Effector memory CD4-positive, alpha-beta T cell (primary cell): Measurements from ENCODE around the gene FMN1.

Experiments used
- DNase-seq, 3 donors: peaks; one replicate each; pipeline ENCODE4 v3.0.0-alpha.2; 2020
- H3K27ac ChIP-seq: 2 replicates; pipeline ENCODE4 v1.7.0; 2013; ENCODE audit warnings: mild to moderate bottlenecking, low read length, moderate library complexity; ENCODE audit not compliant: insufficient read depth, poor library complexity, severe bottlenecking
- H3K27me3 ChIP-seq: replicated peaks from 2 replicates; pipeline ENCODE4 v1.7.0; 2013; ENCODE audit warnings: mild to moderate bottlenecking, low read length; ENCODE audit not compliant: insufficient read depth, control insufficient read depth, poor library complexity, severe bottlenecking
- H3K36me3 ChIP-seq: 2 replicates; pipeline ENCODE4 v1.7.0; 2013; ENCODE audit warnings: mild to moderate bottlenecking, low read length, moderate library complexity; ENCODE audit not compliant: control insufficient read depth, insufficient read depth
- H3K4me1 ChIP-seq: 2 replicates; pipeline ENCODE4 v1.7.0; 2013; ENCODE audit warnings: low read length, mild to moderate bottlenecking; ENCODE audit not compliant: control insufficient read depth, insufficient read depth, poor library complexity, severe bottlenecking
- H3K4me3 ChIP-seq: 2 replicates; pipeline ENCODE4 v1.7.0; 2013; ENCODE audit warnings: low read length, low read depth, mild to moderate bottlenecking; ENCODE audit not compliant: insufficient read depth, poor library complexity, severe bottlenecking
- H3K9me3 ChIP-seq: 2 replicates; pipeline ENCODE4 v1.7.0; 2013; ENCODE audit warnings: mild to moderate bottlenecking, low read length, moderate library complexity; ENCODE audit not compliant: control insufficient read depth

FMN1 gene

GRCh38 chr15:33048255-33048654 is 146.3 kb downstream of the FMN1 start:
- Histone ChIP-seq H3K4me1 (no peaks in the 10 kb centered on the region), H3K27ac (no peak overlapping the region), H3K27me3 (no peaks in the 10 kb centered on the region), H3K4me3 (no peak overlapping the region), H3K36me3 (no peaks in the 10 kb centered on the region), H3K9me3 (no peaks in the 10 kb centered on the region)
- DNase-seq, result no peak

- Histone ChIP-seq H3K36me3 (no peaks in the 10 kb centered on the region), H3K27me3 (no peaks in the 10 kb centered on the region), H3K4me3 (no peak overlapping the region), H3K4me1 (no peaks in the 10 kb centered on the region), H3K9me3 (no peaks in the 10 kb centered on the region), H3K27ac (no peak overlapping the region)
- DNase-seq, result no peak
These were observed 147.4 kb downstream of the FMN1 start for GRCh38 chr15:33047077-33047476.

- no peak overlapping the region for H3K27ac ChIP-seq
- no peaks in the 10 kb centered on the region for H3K4me1 ChIP-seq
- H3K9me3 ChIP-seq, result no peaks in the 10 kb centered on the region
These were observed 148.2 kb downstream of the FMN1 start for GRCh38 chr15:33046329-33046728.

GRCh38 chr15:33045066-33045810 is 149.3 kb downstream of the FMN1 start:
- H3K4me1 ChIP-seq, result no peaks in the 10 kb centered on the region
- no peak overlapping the region for H3K4me3 ChIP-seq
- no peaks in the 10 kb centered on the region for H3K9me3 ChIP-seq
- H3K27ac ChIP-seq, result no peak overlapping the region
- no peaks in the 10 kb centered on the region for H3K27me3 ChIP-seq
- H3K36me3 ChIP-seq, result no peaks in the 10 kb centered on the region
- no peak for DNase-seq

More at GRCh38 chr15:33046329-33046728, 148.2 kb downstream of the FMN1 start:
- no peak for DNase-seq
- no peaks in the 10 kb centered on the region for H3K27me3 ChIP-seq
- no peaks in the 10 kb centered on the region for H3K36me3 ChIP-seq
- no peak overlapping the region for H3K4me3 ChIP-seq

- H3K36me3 ChIP-seq, result no peaks in the 10 kb centered on the region
- H3K4me1 ChIP-seq, result no peaks in the 10 kb centered on the region
- H3K4me3 ChIP-seq, result no peak overlapping the region
- H3K27me3 ChIP-seq, result no peaks in the 10 kb centered on the region
- H3K27ac ChIP-seq, result no peak overlapping the region
- H3K9me3 ChIP-seq, result no peaks in the 10 kb centered on the region
- DNase-seq, result no peak
These were observed 149.9 kb downstream of the FMN1 start for GRCh38 chr15:33044598-33044997.

GRCh38 chr15:33043636-33044035 is 150.9 kb downstream of the FMN1 start:
- Histone ChIP-seq H3K4me3 (no peak overlapping the region), H3K9me3 (no peaks in the 10 kb centered on the region), H3K4me1 (no peaks in the 10 kb centered on the region), H3K27ac (no peak overlapping the region), H3K36me3 (no peaks in the 10 kb centered on the region), H3K27me3 (no peaks in the 10 kb centered on the region)
- DNase-seq, result no peak

GRCh38 chr15:33040496-33040895 is 154.0 kb downstream of the FMN1 start:
- Histone ChIP-seq H3K4me1 (no peaks in the 10 kb centered on the region), H3K4me3 (no peak overlapping the region), H3K27ac (no peak overlapping the region), H3K9me3 (no peaks in the 10 kb centered on the region), H3K27me3 (no peaks in the 10 kb centered on the region), H3K36me3 (no peaks in the 10 kb centered on the region)
- no peak for DNase-seq

GRCh38 chr15:33034588-33034987 is 159.9 kb downstream of the FMN1 start:
- Histone ChIP-seq H3K9me3 (no peaks in the 10 kb centered on the region), H3K4me1 (no peaks in the 10 kb centered on the region), H3K4me3 (no peak overlapping the region), H3K27me3 (no peaks in the 10 kb centered on the region), H3K36me3 (no peaks in the 10 kb centered on the region), H3K27ac (no peak overlapping the region)
- DNase-seq, result no peak

GRCh38 chr15:33032053-33032452 is 162.5 kb downstream of the FMN1 start:
- no peak overlapping the region for H3K4me3 ChIP-seq
- DNase-seq, result no peak
- H3K27me3 ChIP-seq, result no peaks in the 10 kb centered on the region
- H3K36me3 ChIP-seq, result no peaks in the 10 kb centered on the region
- no peak overlapping the region for H3K27ac ChIP-seq
- peaks cover 4% of the 10 kb centered on the region for H3K4me1 ChIP-seq
- H3K9me3 ChIP-seq, result no peaks in the 10 kb centered on the region

- no peak overlapping the region for H3K27ac ChIP-seq
- peaks cover 4% of the 10 kb centered on the region for H3K4me1 ChIP-seq
- no peaks in the 10 kb centered on the region for H3K9me3 ChIP-seq
- no peaks in the 10 kb centered on the region for H3K36me3 ChIP-seq
- no peaks in the 10 kb centered on the region for H3K27me3 ChIP-seq
- no peak for DNase-seq
- H3K4me3 ChIP-seq, result no peak overlapping the region
These were observed 163.1 kb downstream of the FMN1 start for GRCh38 chr15:33031324-33031821.
